ENCODE results near the gene PVALEF. TPM values are rescaled to one million over a fixed set of nuclear protein-coding genes. Genes with fewer than 3 reads are reported as not detected.

The PVALEF gene
- total and polyA plus RNA-seq, 2 of the 13 experiments (the other 11 are each of a cell fraction or from before 2014, with no cell fraction given), result 0.18 TPM

- H3K27ac ChIP-seq (ENCODE audit: extremely low read length, insufficient read depth, low read length), result no peak overlapping the region
- no peaks in the 10 kb centered on the region for H3K79me2 ChIP-seq (ENCODE audit: insufficient read depth, low read length)
- H3K9me3 ChIP-seq (ENCODE audit: low read length), result no peaks in the 10 kb centered on the region
- no peak overlapping the region for H3K4me3 ChIP-seq (replicated peaks in 1 of 3; ENCODE audit: insufficient read depth in 1 of 3, low read depth in 2 of 3, low read length in 3 of 3)
- 97% methylated on average over 16 of the region's 16 CpGs for WGBS (ENCODE audit: low lambda C conversion rate)
- TF ChIP-seq TBP (CRISPR knock-in tag; IDR thresholded peaks at IDR 0.05) (no peak), ZNF136 (CRISPR knock-in tag; IDR thresholded peaks at IDR 0.05; ENCODE audit: low read depth) (no peak), SP2 (CRISPR knock-in tag; IDR thresholded peaks at IDR 0.05) (no peak), GATAD1 (CRISPR knock-in tag; IDR thresholded peaks at IDR 0.05) (no peak), ZBTB34 (CRISPR knock-in tag; IDR thresholded peaks at IDR 0.05) (no peak), CEBPB (IDR thresholded peaks at IDR 0.05; ENCODE audit: borderline replicate concordance, low read depth, low read length) (no peak), THAP11 (CRISPR knock-in tag; IDR thresholded peaks at IDR 0.05) (no peak), SUZ12 (IDR thresholded peaks at IDR 0.05; ENCODE audit: low read depth, low read length) (no peak), SOX5 (CRISPR knock-in tag; IDR thresholded peaks at IDR 0.05; ENCODE audit: borderline replicate concordance) (no peak), ZNF737 (CRISPR knock-in tag; IDR thresholded peaks at IDR 0.05; ENCODE audit: borderline replicate concordance) (no peak), SKI (IDR thresholded peaks at IDR 0.05; ENCODE audit: partially characterized antibody) (no peak), ZNF577 (CRISPR knock-in tag; IDR thresholded peaks at IDR 0.05; ENCODE audit: borderline replicate concordance, low read depth) (no peak), NCOA5 (CRISPR knock-in tag; IDR thresholded peaks at IDR 0.05) (no peak)
- TF ChIP-seq, protein P1, sequence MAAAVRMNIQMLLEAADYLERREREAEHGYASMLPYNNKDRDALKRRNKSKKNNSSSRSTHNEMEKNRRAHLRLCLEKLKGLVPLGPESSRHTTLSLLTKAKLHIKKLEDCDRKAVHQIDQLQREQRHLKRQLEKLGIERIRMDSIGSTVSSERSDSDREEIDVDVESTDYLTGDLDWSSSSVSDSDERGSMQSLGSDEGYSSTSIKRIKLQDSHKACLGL (CRISPR knock-in tag; IDR thresholded peaks at IDR 0.05), result no peak
- no peaks in the 10 kb centered on the region for H3K27me3 ChIP-seq (ENCODE audit: control insufficient read depth in 1 of 2, insufficient read depth in 2 of 2, low read length in 2 of 2)
- no peaks in the 10 kb centered on the region for H4K20me1 ChIP-seq (ENCODE audit: insufficient read depth, low read length)
- no TSS peak for BruUV-seq (replicated peaks)
- in situ Hi-C loops (cut with HindIII; ENCODE audit: extremely low pct_ligation_motif_present, low pct_unique_long_range_greater_than_20kb), result no loop called here
- DNase-seq (ENCODE audit: low spot score) (no peak), ATAC-seq (no peak), FAIRE-seq (no peak)
- no peak overlapping the region for H2AFZ ChIP-seq (ENCODE audit: low read length)
- H3K36me3 ChIP-seq (replicated peaks in 1 of 2; ENCODE audit: control insufficient read depth in 1 of 2, insufficient read depth in 2 of 2, low read length in 2 of 2), result no peaks in the 10 kb centered on the region
- H3K4me2 ChIP-seq (ENCODE audit: low read depth, low read length), result no peak overlapping the region
- ChIA-PET POLR2A (no interaction called here), CTCF (ENCODE audit: low intra/inter-chr PET ratio, low total read pairs) (no interaction called here)
- peaks cover 24% of the 10 kb centered on the region for H3K4me1 ChIP-seq (ENCODE audit: insufficient read depth, low read length)
- intact Hi-C loops (cut with micrococcal nuclease; ENCODE audit: unreplicated experiment), result no loop called here
- no peak overlapping the region for H3K9ac ChIP-seq (ENCODE audit: insufficient read depth, low read depth, low read length)
These were observed 3.3 kb upstream of the PVALEF start for GRCh38 chr17:81161972-81162371.
